HUES64 (cell line): Measurements from ENCODE around the gene C22orf23.
"Not testable (repeated sequence)": the region's sequence is repeated elsewhere in the genome, so short reads cannot be mapped to it uniquely, and the experiment has no call there.

ENCODE experiments used
- H3K27ac ChIP-seq: 2 replicates; pipeline ENCODE4 v1.7.0; 2013; ENCODE audit warnings: low read depth, low read length, inconsistent platforms
- H3K27me3 ChIP-seq: 2 replicates; pipeline ENCODE4 v1.6.1; 2013; ENCODE audit warnings: mild to moderate bottlenecking, low read length; ENCODE audit not compliant: insufficient read depth
- H3K36me3 ChIP-seq: 2 replicates; pipeline ENCODE4 v1.6.1; 2013; ENCODE audit warnings: mild to moderate bottlenecking, low read length; ENCODE audit not compliant: insufficient read depth
- H3K4me1 ChIP-seq: 2 replicates; pipeline ENCODE4 v1.6.1; 2013; ENCODE audit warnings: mild to moderate bottlenecking, low read length, moderate library complexity; ENCODE audit not compliant: insufficient read depth
- H3K4me3 ChIP-seq: 2 replicates; pipeline ENCODE4 v1.5.1; 2013; ENCODE audit warnings: mild to moderate bottlenecking, low read length, moderate library complexity
- H3K9ac ChIP-seq: 2 replicates; pipeline ENCODE4 v1.6.1; 2013; ENCODE audit warnings: mild to moderate bottlenecking, low read depth, low read length
- H3K9me3 ChIP-seq: 2 replicates; pipeline ENCODE4 v1.6.1; 2013; ENCODE audit warnings: low read depth, low read length; ENCODE audit not compliant: insufficient read depth
- WGBS: fragments of 150-250, 120-280 bp; methylation state at CpG from one replicate; pipeline ENCODE4 v1.1.7; 2013; ENCODE audit warnings: missing lambda C conversion rate; 5-methylcytosine and 5-hydroxymethylcytosine counted together

Gene C22orf23

DNA sequence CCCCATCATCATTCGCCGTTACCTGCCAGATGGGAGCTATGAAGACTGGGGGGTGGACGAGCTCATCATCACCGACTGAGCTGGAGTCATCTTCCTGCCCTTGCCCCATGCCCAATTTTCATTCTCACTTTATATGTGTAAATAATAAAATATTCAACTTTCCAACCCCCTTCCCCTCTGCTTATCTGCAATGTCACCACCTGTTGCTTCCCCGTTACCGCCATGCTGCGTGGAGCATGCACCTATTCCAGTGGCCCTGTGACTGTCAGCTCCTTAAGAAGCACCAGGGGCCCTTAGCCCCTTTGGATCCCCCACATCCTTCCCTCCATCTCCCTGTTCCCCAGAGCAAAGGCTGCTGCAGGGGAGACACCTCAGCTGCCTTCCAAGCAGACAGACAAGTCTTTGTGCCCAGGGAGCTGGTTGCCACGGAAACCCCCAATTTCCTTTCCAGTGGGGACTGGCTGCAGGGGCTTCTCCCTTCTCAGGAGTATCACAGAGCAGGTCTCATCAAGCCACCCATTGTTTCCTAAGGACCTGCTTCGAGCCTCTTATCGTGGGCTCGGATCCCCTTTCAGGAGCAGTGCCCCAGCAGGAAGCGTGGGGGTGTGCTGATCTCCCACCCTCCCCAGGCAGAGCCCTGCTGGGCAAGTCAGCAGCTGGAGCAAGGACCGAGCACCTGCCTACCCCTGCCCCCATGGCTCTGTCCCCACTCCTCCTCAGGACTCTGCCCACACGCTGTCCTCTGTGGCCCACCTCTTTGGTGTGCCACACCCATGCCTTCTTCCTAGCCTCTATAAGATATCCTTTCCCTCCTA, 14.4 kb upstream of the C22orf23 start:
- Histone ChIP-seq H3K27ac (no peak overlapping the region), H3K27me3 (no peaks in the 10 kb centered on the region), H3K9me3 (no peaks in the 10 kb centered on the region), H3K4me3 (no peak overlapping the region), H3K36me3 (peaks cover 38% of the 10 kb centered on the region), H3K9ac (peak overlapping the region; percentile 34), H3K4me1 (peaks cover 25% of the 10 kb centered on the region)
- WGBS: 83% methylated on average over 14 of the region's 14 CpGs

- 72% methylated on average over 1 of the region's 1 CpG for WGBS
- H3K27ac ChIP-seq: no peak overlapping the region
- H3K9me3 ChIP-seq: no peaks in the 10 kb centered on the region
- no peak overlapping the region for H3K9ac ChIP-seq
- H3K27me3 ChIP-seq: no peaks in the 10 kb centered on the region
- peaks cover 18% of the 10 kb centered on the region for H3K4me1 ChIP-seq
- H3K4me3 ChIP-seq: no peak overlapping the region
- H3K36me3 ChIP-seq: peaks cover 42% of the 10 kb centered on the region
These were observed 13.7 kb upstream of the C22orf23 start for GRCh38 chr22:37967147-37967546.

DNA sequence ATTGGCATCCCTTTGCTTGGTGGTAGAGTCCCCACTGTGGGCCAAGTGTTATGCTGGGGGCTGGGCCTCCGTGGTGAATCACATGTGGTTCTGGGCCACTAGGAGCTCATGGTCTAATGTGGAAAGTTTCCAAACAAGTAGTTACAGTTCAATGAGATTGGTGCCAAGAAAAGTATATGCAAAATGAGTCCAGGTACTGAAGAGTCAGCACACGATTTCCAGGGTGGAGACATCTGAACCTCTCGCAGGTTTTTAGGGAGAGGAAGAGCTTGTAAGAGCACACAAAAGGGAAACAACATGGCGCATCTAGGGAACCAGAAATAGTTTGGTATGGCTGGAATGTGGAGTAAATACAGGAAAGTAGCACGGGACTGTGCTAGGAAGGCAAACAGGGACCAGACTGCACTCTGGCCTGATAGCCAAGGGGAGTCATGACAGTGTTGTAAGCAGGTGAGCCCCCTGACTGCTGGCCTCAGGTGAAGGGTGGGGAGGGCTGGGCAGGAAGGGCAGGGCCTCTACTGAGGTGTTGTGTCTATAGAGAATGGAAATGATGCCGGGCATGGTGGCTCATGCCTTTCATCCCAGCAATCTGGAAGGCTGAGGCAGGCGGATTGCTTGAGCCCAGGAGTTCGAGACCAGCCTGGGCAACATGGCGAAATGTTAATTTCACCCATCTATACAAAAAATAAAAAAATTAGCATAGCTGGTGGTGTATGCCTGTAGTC, 12.7 kb upstream of the C22orf23 start:
- Histone ChIP-seq H3K9ac (no peak overlapping the region), H3K36me3 (peaks cover 52% of the 10 kb centered on the region), H3K4me3 (no peak overlapping the region), H3K9me3 (no peaks in the 10 kb centered on the region), H3K4me1 (peaks cover 9% of the 10 kb centered on the region), H3K27ac (no peak overlapping the region), H3K27me3 (no peaks in the 10 kb centered on the region)
- 94% methylated on average over 9 of the region's 9 CpGs for WGBS

DNA sequence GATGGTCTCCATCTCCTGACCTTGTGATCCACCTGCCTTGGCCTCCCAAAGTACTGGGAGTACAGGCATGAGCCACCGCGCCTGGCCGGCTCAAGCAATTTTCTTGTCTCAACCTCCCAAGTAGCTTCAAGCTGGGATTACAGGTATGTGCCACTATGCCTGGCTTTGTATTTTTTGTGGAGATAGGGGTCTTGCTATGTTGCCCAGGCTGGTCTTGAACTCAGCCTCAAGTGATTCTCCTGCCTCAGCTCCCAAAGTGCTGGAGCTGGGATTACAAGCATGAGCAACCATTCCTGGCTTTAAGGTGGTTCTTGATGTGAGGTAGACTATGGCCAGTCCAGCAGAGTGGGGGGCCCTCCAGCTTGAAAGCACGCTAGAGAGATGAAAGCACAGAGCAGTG, 7.7 kb upstream of the C22orf23 start:
- peaks cover 70% of the 10 kb centered on the region for H3K36me3 ChIP-seq
- WGBS: 93% methylated on average over 4 of the region's 4 CpGs
- no peak overlapping the region for H3K27ac ChIP-seq

DNA sequence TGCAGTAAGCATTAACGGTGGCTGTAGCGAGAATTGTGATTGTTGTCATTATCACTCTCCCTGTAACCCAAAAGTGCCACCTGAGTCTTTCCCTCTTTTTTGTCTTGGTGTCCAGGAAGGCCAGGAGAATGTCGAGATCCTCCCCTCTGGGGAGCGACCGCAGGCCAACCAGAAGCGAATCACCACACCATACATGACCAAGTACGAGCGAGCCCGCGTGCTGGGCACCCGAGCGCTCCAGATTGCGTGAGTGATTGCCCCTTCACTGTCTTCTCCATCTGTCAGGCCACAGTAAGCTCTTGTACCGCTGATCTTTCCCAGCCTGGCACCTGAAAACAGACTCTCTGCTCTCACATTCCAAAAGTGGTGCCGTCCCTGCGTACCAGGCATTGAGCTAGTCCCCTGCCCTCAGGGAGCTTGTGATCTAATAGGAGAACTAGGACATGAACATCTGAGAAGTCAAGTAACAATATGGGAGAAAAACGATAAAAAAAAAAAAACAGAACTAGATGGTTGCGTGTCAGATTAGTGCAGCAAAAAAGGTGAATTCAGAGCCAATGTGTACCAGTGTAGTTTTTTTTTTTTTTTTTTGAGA, 5.9 kb upstream of the C22orf23 start:
- H3K36me3 ChIP-seq: peaks cover 65% of the 10 kb centered on the region
- WGBS: 97% methylated on average over 18 of the region's 18 CpGs

More for the DNA sequence above, 7.7 kb upstream of the C22orf23 start:
- Histone ChIP-seq H3K9me3 (no peaks in the 10 kb centered on the region), H3K4me1 (no peaks in the 10 kb centered on the region), H3K9ac (no peak overlapping the region), H3K4me3 (no peak overlapping the region), H3K27me3 (no peaks in the 10 kb centered on the region)

DNA sequence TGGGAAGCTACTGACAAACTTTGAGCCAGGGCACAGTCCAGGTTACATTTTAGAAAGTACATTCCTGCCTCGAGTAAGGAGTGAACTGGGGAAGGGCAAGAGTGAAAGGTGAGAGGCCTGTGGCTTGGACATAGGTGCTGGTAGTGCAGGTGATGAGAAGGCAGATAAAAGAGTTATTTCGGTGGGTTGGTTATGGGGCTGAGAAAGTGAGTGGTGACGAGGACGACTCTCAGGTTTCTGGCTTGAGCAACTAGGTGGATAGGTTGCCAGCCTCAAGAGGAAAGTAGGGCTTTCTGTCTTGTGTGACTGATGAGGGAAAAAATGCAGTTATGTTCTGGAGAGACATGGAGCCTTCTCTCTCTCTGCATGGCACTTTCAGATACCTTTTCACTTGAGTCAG, 3.8 kb upstream of the C22orf23 start:
- no peak overlapping the region for H3K9ac ChIP-seq
- no peak overlapping the region for H3K4me3 ChIP-seq
- 93% methylated on average over 4 of the region's 4 CpGs for WGBS
- no peaks in the 10 kb centered on the region for H3K9me3 ChIP-seq
- peaks cover 56% of the 10 kb centered on the region for H3K36me3 ChIP-seq
- H3K4me1 ChIP-seq: no peaks in the 10 kb centered on the region
- peaks cover 8% of the 10 kb centered on the region for H3K27me3 ChIP-seq
- H3K27ac ChIP-seq: no peak overlapping the region

More for the DNA sequence above, 5.9 kb upstream of the C22orf23 start:
- no peaks in the 10 kb centered on the region for H3K4me1 ChIP-seq
- no peaks in the 10 kb centered on the region for H3K27me3 ChIP-seq
- H3K27ac ChIP-seq: no peak overlapping the region
- no peaks in the 10 kb centered on the region for H3K9me3 ChIP-seq
- H3K9ac ChIP-seq: no peak overlapping the region
- H3K4me3 ChIP-seq: no peak overlapping the region

DNA sequence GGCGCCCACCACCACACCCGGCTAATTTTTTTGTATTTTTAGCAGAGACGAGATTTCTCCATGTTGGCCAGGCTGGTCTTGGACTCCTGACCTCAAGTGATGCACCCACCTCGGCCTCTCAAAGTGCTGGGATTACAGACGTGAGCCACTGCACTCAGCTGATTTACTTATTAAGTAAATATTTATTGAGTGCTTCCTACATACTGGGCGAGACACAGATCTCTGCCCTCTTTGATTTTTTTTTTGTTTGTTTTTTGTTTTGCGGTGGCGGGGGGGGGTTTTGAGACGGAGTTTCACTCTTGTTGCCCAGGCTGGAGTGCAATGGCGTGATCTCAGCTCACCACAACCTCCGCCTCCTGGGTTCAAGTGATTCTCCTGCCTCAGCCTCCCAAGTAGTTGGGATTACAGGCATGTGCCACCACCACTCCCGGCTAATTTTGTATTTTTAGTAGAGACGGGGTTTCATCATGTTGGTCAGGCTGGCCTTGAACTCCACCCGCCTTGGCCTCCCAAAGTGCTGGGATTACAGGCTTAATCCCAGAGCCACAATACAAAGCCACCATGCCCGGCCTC, 2.5 kb upstream of the C22orf23 start:
- not testable (repeated sequence) for H3K27ac ChIP-seq, H3K4me3 ChIP-seq, H3K9ac ChIP-seq, H3K9me3 ChIP-seq, H3K4me1 ChIP-seq
- WGBS: 94% methylated on average over 14 of the region's 15 CpGs
- Histone ChIP-seq H3K36me3 (peaks cover 43% of the 10 kb centered on the region), H3K27me3 (peaks cover 12% of the 10 kb centered on the region)

GRCh38 chr22:37954686-37955085, 1.3 kb upstream of the C22orf23 start:
- Histone ChIP-seq H3K9ac (peak overlapping the region; percentile 90), H3K27ac (no peak overlapping the region)
- 82% methylated on average over 4 of the region's 4 CpGs for WGBS

GRCh38 chr22:37953062-37953436, 352 bp downstream of the C22orf23 start:
- Histone ChIP-seq H3K27ac (no peak overlapping the region), H3K4me3 (peak overlapping the region; percentile 94), H3K27me3 (peaks cover 12% of the 10 kb centered on the region), H3K4me1 (no peaks in the 10 kb centered on the region), H3K36me3 (peaks cover 17% of the 10 kb centered on the region), H3K9me3 (no peaks in the 10 kb centered on the region), H3K9ac (0 out of 2 replicates have a peak overlapping the region, but pooled peaks have one; percentile 3)
- WGBS: 2% methylated on average over 11 of the region's 13 CpGs

More at GRCh38 chr22:37954686-37955085, 1.3 kb upstream of the C22orf23 start:
- H3K4me1 ChIP-seq: no peaks in the 10 kb centered on the region
- H3K36me3 ChIP-seq: peaks cover 34% of the 10 kb centered on the region
- H3K9me3 ChIP-seq: no peaks in the 10 kb centered on the region
- H3K27me3 ChIP-seq: peaks cover 12% of the 10 kb centered on the region
- peak overlapping the region; percentile 94 for H3K4me3 ChIP-seq

GRCh38 chr22:37952629-37953028, 772 bp downstream of the C22orf23 start:
- peaks cover 12% of the 10 kb centered on the region for H3K27me3 ChIP-seq
- H3K4me3 ChIP-seq: peak overlapping the region; percentile 94
- not testable (repeated sequence) for H3K9ac ChIP-seq, H3K9me3 ChIP-seq, H3K4me1 ChIP-seq, H3K27ac ChIP-seq
- WGBS: 14% methylated on average over 20 of the region's 20 CpGs
- peaks cover 13% of the 10 kb centered on the region for H3K36me3 ChIP-seq

DNA sequence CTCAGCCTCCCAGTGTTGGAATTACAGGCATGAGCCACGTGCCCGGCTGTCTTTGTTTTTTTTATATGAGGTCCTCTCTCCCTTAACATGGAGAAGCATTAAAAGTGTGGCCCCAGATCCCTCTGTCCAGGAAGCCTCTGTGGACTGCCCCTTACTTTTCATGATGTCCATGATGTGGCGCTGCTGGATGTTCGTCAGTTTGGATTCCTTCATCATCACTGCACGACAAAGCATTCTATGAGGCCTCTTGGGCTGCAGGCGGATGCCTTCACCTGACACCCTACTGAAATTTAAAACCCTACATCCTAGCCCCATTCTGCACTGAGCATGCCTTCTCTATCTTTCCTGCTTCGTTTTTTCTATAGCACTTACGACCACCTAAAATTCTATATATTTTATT, 2.1 kb downstream of the C22orf23 start:
- H3K36me3 ChIP-seq: no peaks in the 10 kb centered on the region
- 67% methylated on average over 7 of the region's 8 CpGs for WGBS
- H3K4me3 ChIP-seq: no peak overlapping the region
- H3K9ac ChIP-seq: no peak overlapping the region
- no peaks in the 10 kb centered on the region for H3K9me3 ChIP-seq
- H3K27ac ChIP-seq: no peak overlapping the region
- H3K27me3 ChIP-seq: peaks cover 12% of the 10 kb centered on the region
- no peaks in the 10 kb centered on the region for H3K4me1 ChIP-seq
